NCI-H524 treated with DMSO at 0.1 percent for 48 hours (cell line): ENCODE results near the gene ARID5B.
A peak's percentile ranks its signal among the peaks of the same experiment; 100 is the strongest.

Experiments used
- DNase-seq: peaks from one replicate; lab custom pipeline; 2025; lab: John Stamatoyannopoulos, UW

ARID5B gene

GRCh38 chr10:61883371-61884025 is 18.0 kb upstream of the ARID5B start:
- DNase-seq = no peak

DNA sequence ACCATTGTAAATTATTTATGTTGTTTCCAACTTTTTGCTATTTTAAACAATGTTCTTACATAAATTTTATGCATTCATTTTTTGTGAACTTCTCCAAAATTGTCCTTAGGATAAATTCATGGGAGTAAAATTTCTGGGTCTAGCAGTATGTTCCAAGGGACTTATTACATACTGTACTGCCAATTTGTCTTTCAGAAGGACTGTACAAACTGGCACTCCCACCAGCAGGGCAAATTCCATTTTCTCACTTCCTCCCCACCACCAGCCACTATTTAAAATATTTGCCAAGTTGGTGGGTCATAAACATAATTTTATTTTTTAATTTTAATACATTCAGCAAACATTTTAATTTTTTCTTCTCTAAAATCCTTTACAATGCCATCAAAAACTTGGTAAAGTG is 13.7 kb upstream of the ARID5B start:
- DNase-seq = no peak

DNA sequence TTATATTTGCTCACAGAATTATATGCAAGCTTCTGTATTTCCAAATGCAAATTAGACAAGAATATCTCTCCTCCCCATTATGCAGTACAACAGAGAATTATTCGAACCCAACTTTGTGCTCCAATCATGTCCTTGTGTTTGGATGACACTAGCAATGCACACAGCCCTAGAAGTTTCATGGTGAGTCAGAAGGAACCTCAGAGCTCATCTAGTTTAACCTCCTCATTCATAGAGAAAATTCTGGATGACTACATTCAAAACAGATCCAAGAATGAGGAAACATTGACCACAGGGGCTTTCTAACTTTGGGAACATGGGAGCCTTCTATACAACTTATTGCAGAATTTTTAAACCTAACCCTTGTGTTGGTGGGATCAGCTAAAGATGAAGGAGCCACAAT is 12.8 kb upstream of the ARID5B start:
- DNase-seq = no peak

DNA sequence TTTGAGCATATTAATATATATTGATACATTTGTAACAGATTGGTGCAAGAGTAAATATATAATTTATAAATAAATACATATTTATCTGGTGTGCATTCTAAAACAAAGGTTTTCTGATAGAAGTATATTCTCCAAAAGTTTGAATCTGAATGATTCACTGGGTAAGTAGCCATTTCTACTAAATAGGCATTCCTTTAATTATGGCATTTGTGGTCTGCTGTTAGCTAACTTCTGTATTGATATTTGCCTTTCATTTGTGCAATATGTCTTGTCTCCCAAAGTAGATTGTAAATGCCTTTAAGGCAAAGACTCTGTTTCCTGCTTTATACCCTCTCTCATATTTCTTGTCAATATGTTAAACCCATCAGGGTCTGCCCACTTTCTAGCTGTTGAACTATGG is 11.1 kb upstream of the ARID5B start:
- DNase-seq = no peak

DNA sequence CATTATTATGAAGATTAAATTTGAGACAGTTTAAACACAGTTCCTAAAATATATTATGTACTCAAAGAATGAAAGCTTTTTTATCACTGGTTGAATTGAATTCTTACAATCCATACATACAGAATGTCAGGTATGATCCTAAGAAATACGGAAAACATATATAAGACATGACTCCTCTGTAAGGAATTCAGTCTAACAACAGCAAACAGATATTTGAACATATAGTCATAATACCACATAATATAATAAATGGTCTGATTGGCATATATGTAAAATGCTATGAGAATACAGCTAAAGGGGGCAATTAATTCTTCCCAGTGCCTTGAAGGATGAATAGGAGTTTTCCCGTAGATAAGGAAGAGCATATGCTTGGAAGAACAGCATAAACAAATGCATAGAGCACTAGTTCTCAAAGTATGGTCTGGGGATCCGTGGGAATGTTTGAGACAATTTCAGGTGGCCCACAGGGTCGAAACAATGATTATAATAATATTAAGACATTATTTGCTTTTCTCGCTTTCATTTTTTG is 10.6 kb upstream of the ARID5B start:
- no peak for DNase-seq

GRCh38 chr10:61891906-61892585 is 9.5 kb upstream of the ARID5B start:
- DNase-seq = no peak

DNA sequence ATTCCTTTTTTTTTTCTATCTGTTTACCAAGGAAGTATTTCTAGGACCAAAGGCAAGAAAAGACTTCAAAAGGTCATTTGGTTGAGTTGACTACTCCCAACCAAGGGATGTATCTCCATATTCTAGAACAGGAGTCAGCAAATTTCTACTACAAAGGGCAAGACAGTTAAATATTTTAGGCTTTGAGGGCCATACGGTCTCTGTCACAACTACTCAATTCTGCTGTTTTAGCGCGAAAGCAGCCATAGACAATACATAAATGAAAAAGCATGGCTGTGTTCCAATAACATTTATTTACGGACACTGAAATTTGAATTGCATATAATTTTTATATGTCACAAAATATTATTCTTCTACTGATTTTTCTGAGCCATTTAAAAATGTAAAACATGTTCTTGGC is 8.5 kb upstream of the ARID5B start:
- no peak for DNase-seq

DNA sequence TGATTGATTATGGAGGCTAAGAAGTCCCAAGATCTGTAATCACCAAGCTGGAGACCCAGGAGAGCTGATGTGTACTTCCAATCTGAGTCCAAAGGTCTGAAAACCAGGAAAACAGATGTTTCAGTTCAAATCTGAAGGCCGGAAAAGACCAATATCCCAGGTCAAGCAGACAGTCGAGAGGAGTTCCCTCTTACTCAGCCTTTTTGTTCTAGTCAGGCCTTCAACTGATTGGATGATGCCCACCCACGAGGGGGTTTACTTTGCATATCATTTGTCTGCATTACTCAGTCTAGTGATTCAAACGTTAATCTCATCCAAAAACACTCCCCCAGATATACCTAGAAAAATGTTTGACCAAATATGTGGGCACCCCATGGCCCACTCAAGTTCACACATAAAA is 7.4 kb upstream of the ARID5B start:
- DNase-seq = no peak

DNA sequence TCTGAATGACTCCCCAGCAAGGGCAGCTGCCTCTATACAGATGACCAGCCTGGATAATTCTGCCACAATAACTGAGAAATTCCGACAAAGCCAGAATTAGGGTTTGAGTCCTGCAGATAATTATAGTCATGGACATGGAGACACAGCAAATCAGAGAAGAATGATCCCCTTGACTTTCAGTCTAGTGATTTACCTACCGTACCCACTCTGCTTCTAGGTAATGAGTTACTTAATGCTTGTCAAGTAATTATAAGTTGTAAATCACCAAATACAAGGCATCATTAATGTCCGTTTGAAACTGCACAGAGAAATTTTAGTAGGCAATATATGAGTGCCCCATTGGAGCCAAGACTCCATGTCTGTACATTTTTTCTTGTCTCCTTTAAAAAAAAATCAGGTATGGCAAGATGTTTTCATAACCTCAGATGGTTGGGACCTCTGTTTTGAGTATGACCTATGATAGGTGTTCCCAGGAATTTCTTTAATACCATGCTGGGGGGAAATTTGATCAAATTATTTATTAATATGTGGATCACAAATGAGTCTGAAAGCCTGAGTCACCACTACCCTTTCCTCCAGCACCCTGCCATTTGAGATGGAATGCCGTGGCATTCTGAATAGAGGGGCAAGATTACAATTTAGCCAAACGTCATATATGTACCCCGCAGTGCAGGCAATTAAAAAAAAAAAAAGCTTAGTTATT is 5.5 kb upstream of the ARID5B start:
- no peak for DNase-seq

DNA sequence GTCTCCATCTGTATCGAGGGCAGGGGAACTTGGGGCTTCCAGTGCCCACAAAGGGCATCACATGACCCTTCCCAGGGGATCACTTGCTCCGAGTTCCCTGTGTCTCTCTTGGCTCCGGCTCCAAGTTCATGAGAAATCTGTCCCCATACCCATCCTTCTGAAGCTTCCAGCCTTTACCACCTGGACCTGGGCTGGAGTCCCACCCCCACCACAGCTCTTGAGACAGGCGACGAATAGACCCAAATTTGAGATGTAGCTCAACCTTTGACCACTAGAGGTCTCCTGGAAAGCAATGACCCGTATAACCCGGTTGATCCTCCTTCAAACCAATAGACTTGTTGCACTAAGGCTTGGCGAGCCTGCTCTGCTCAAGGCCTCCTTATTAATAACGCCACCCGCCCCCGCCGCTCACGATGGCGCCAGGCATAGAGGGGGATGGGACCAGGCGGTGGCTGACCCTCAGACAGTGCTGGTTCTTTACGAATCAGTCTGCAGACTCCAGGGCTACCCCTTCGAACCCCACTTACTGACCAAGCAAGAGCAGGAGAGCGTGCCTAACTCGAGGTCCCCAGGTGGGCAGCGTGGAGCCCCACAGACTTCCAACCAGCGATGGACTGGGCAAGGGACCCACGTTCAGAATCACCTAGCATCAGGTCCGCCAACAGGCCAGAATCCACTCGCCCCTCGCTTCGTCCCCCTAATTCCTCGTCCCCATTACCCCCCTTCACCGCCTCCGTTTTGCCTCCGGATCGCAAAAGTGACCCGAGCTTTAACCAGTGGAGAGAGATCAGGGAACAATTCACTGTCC is 4.4 kb upstream of the ARID5B start:
- DNase-seq = peak; percentile 18

DNA sequence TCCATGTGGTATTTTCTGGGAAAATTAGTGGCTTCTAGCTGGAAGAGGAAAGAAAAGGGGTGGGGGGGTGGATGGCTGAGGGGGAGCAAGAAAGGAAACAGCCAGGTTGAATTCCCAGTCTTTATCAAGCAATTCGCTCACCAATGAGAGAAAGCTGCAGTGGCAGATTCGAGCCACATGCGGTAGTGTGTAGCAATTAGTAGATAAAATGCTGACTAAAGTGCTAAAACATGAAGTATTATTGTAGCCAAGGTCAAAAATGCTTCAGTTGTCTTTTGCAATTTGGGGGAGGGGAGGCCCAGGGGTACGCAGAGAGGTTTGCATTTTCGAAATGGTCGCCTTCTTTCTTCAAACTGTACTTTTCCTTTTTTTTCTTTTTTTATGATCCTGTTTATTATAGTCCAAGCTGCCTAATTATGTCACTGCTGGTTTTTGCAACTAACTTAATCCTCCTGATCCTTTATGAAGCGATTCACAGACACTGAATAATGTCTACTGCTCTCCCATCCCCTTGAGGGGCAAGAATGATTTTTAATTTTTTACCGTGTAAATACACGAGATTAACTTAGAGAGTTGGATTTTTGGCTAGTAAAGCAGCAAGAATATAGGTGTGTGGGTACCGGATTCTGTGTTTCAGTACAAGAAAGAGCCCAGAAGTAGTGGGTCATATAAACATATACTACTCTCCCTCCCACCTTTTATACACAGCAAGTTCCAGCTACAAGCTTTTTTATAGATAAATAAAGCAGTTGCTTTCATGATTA is 3.6 kb upstream of the ARID5B start:
- peak; percentile 13 for DNase-seq

DNA sequence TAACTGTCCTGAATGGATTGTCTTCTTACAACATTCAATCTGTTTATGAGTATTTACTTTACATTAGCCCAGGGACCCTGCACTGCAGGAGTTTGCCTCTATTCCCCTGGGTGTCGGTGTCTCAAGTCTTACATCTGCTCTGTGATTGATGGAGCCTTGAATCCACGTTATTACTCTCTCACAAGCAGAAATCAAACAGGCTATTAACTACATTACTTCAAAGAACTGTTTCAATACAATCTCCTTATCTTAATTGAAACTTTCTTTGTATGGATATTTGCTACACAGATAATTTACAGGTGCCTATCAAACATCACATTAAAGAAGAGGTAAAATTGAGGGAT is 3.1 kb upstream of the ARID5B start:
- no peak for DNase-seq

GRCh38 chr10:61899069-61899531 is 2.4 kb upstream of the ARID5B start:
- DNase-seq = no peak

- DNase-seq = no peak
These were observed 1.9 kb upstream of the ARID5B start for GRCh38 chr10:61899663-61899996.

- DNase-seq = no peak
These were observed 1.3 kb upstream of the ARID5B start for GRCh38 chr10:61899997-61900828.

GRCh38 chr10:61901829-61902444 is 438 bp downstream of the ARID5B start:
- DNase-seq = no peak

- DNase-seq = no peak
These were observed 1.1 kb downstream of the ARID5B start for GRCh38 chr10:61902445-61903220.

DNA sequence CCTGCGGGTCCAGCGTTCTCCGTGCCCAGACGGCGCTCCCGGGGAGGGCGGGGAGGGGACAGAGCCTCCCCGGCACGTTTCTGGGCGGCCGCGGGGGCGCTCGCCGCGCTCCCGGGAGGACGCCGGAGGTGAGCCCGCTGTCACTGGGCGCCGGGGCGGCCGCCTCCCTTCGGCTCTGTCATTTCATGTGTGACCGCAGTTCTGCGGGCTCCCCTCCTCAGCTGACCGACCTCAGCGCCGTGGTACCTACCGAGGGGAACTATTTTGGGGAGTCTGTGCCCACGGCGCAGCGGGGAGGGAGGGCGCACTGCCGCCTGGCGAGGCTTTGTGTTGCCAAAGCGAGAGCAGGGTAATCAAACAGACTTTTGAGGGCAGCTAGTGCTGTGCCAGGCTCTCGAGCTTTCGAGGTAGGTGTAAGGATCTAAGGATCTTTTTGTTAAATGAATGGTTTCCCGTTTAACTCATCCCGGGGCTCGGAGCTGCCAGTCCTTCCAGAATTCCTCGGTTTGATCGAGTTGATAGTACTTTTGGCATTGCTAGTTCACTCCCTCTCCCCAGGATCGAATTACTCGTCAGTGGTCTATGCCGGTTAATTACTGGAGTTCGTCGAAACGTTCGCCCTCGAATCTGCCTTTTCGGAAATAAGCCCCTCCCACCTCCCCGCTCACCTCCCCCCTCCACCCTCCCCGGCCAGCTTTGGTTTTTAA is 1.9 kb downstream of the ARID5B start:
- DNase-seq = no peak

DNA sequence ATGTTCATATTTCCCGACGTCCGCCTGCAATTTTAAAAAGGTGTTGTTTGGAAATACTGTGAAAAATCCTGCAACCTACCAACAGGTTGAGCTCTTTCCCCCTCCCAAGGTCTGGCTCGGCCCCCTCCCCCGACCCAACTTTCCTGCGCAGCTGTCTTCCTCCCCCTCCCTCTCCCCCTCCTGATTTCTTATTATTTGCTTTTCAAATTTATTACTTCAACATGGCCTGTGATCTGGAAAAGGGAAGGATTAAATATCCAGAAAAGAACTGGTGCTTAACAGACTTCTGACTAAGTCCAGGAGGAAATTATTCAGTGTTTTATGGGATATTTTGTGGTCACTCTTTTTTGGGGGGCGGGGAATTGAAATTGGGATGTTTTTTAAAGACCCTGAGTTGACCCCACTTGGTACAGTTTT is 2.4 kb downstream of the ARID5B start:
- no peak for DNase-seq
